ENCODE measurements around the gene GJD2.

- TF ChIP-seq, protein P1, sequence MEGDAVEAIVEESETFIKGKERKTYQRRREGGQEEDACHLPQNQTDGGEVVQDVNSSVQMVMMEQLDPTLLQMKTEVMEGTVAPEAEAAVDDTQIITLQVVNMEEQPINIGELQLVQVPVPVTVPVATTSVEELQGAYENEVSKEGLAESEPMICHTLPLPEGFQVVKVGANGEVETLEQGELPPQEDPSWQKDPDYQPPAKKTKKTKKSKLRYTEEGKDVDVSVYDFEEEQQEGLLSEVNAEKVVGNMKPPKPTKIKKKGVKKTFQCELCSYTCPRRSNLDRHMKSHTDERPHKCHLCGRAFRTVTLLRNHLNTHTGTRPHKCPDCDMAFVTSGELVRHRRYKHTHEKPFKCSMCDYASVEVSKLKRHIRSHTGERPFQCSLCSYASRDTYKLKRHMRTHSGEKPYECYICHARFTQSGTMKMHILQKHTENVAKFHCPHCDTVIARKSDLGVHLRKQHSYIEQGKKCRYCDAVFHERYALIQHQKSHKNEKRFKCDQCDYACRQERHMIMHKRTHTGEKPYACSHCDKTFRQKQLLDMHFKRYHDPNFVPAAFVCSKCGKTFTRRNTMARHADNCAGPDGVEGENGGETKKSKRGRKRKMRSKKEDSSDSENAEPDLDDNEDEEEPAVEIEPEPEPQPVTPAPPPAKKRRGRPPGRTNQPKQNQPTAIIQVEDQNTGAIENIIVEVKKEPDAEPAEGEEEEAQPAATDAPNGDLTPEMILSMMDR (conservative IDR thresholded peaks at IDR 0.05 in 1 of 2, IDR thresholded peaks at IDR 0.05 in 1 of 2; ENCODE audit: extremely low read depth in 1 of 2, insufficient read depth in 1 of 2, low read depth in 1 of 2, low read length in 2 of 2) = no peak
- TF ChIP-seq EZH2 (IDR thresholded peaks at IDR 0.05; ENCODE audit: borderline replicate concordance, low read length) = no peak
These were observed 25.7 kb downstream of the GJD2 start for GRCh38 chr15:34729056-34729455.

All from mammary epithelial cell (primary cell).